Stimulated activated CD4-positive, alpha-beta T cell treated with anti-CD3 and anti-CD28 coated beads, TNF-alpha, amount 100 ng/mL, for 48 hours (primary cell): ENCODE results near the gene SLC47A1.
"Not testable (repeated sequence)": the region's sequence is repeated elsewhere in the genome, so short reads cannot be mapped to it uniquely, and the experiment has no call there.

Experiments used
- DNase-seq, 3 donors: peaks; one replicate each; pipeline ENCODE4 v3.0.0-alpha.2; 2020; ENCODE audit warnings: low read depth in 3 of 3

The SLC47A1 gene

DNA sequence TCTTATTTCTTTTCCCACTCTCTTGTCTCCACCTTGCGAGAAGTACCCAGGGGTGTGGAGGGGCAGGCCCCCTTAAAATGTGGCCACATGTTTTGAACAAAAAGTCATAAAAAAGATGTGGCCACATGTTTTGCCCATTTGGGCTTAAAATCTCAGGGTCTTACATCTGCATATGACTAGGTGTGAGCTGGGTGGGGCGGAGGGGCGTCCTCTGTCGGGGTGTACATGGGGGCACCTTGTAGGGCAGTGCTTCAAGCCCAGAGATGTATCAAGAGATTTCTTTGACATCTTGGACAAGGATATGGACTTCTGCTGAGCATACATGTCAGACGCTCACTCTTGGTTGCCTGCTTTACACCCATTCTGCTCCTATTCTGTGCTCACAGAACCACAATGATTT, 13.0 kb upstream of the SLC47A1 start:
- DNase-seq: no peak

DNA sequence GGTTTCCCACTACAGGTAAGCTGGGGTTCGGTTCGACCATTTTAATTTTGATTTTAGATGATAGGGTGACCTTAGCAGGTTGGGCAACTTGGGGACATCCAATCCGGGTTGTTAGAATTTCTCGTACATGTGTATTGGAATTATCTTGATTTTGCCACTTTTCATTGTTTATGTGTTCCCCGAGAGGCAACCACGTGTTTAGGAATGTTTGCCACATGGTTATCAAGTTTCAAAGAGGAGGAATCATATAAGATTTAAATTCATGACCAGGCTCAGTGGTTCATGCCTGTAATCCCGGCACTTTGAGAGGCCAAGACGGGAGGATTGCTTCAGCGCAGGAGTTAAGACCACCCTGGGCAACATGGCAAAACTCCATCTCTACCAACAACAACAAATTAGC, 10.0 kb upstream of the SLC47A1 start:
- DNase-seq: no peak

DNA sequence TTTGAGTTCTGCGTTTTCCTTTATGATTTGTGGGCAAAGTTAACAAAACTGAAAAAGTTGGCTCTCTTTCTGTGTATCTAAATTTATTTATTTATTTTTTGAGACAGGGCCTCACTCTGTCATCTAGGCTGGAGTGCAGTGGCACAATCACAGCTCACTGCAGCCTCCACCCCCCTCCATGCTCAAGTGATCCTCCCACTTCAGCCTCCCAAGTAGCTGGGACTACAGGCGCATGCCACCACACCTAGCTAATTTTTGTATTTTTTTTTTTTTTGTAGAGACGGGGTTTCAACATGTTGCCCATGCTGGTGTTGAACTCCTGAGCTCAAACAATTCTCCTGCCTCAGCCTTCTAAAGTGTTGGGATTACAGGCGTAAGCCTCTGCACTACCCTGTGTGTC, 6.7 kb upstream of the SLC47A1 start:
- not testable (repeated sequence) for DNase-seq

DNA sequence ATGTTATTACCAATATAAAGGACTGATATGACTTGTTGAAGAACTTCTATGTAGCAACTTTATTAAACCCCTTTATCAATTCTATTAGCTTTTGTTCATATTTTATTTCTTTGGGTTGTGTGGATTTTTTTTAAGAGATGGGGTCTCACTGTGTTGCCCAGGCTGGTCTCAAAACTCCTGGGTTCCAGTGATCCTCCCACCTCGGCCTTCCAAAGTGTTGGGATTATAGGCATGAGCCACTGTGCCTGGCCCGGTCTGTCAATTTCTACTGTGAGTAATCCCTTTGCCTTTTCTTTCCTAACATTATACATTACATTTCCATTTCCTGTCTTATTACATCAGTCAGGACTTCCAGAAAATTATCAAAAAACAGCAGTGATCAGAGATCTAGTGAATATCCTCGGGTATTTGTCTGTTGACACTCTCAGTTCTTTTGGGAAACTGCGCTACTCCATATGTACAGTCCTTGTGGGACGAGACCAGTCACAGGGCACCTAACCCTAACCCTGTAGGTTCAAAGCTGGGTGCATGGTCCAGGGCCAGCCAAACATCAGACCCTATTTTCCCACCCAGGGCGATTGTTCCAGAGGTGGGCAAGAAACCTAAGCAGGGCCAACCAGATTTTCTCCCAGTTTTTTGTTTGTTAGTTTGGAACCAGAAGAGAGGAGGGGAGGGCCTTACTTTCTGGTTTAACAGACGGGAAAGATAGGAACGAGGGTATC, 1.7 kb upstream of the SLC47A1 start:
- no peak for DNase-seq

DNA sequence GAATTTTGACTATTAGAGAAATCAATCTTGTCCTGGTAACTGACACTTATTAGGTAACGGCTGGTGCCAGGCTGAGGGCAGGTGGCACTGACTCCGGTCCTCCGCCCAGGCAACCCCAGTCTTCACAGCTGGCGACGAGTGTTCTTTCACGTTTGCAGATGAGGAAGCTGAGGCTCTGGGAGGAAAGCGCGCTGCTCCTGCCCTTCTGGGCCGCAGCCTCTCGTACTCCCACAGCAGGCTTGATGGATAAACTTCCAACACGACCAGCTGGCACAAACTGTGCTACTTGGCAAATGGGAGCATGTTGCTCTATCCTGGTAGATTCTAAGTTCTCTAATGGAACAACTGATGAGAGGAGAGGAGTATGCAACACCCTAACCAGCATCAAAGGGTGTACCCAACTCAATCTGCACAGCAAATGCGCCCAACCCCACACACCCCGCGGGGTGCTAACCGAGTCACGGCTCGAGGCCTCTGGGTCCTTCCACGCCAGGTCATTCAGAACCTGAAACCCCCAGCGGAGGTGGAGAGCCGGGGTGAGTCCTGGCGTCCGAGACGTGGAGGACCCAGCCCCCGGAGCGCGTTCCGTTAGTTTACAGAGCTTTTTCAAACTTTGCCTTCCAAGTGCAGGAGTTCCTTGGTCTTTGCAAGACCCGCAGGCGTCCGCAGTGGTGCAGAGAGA, 477 bp upstream of the SLC47A1 start:
- DNase-seq: no peak

DNA sequence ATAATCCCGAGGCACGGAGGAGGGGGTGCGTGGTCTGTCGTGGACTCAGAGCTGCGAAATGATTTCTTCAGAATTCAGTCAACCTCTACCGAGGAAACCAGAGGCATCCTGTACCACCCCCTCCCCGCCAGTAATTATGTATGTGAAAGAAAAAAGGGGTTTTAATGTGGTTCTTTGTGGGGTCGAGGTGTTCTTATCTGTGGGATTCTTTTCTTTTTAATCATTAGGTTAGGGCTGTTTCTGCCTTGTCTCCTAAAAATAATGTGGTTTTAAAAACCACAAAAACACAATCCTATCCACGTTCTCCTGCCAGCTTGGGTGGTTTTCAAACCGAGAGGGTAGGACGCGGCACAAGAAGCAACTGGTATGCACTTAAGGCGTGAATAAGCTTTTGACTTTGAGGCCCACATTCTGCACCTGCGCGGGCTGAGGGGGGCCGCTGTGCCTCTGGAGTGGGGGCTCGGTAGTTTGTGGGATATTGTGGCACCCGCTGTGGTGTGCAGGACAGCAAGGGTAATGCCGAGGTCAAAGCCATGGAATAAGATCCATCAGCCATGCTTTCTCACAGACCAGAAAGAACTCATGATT, 1.0 kb downstream of the SLC47A1 start:
- DNase-seq: no peak

DNA sequence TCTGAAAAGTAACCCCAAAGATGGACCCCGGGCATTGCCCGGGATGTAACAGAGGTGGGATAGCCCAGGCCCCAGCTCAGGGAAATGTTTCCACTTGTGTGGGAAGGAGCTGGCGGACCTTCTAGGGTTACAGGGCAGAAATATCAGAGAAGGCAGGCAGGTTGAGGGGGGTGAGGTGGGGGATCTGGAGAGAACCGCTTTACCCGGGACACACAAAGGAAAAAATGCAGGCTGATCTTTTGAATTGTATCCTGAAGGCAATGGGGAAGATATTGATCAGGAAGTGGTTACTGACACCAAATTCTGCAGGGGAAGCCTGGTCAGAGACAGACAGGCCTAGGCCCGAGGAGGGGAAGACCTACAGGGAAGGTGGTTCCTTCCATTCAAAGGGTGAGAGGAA, 3.5 kb downstream of the SLC47A1 start:
- no peak for DNase-seq

DNA sequence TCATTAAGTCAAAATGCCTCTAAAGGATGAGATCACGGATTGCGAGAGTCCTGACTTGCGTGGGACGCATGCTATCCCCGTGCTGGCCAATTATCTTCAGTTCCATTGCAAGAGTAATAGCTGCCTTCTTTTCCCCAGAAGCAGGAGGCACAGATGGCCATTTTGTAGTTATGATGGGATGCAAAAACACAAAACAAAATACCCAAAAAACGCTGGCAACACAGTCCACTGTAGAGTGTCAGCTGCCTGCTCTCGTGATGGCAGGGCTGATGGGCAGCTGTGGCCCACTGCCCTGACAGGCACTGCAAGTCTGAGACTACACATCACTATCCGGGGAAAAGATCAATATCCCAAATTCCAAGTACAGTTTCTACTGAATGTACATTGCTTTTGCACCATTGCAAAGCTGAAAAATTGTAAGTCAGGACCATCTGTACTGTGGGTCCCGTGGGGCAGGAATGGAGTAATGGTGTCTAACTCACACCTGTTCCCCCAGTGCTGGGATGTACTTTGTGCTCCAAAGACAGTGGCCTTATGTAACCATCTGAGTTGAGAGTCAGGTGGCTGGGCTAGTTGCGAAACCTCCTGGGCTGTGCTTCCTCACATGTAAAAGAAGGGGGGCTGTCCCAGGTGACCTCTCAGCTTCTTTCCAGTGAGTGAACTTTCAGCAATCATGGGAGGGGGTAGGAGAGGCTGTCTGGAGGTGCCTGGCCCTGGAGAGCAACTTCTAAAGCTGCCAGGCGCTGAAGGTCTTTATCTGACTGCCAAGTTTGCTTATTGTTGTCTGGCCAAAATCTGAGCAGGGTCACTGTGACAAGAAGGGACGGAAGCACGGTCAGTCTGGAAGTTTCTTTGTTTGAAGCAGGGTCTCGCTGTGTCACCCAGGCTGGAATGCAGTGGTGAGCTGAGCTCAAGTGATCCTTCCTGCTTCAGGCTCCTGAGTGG, 4.7 kb downstream of the SLC47A1 start:
- DNase-seq: no peak

DNA sequence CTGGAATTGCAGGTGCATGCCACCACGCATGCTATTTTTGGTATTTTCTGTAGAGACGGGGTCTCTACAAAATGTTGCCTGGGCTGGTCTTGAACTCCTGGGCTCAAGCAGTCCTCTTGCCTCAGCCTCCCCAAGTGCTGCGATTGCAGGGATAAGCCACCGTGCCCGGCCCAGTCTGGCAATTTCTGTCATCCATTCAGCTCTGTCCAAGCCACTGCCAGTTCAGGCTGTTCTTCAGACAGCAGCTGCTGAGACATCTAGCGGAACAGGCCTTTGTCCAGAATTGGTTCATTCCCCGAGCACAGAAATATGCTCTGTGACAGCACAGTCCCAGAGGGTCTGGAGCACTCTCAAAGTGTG, 5.4 kb downstream of the SLC47A1 start:
- DNase-seq: no peak

DNA sequence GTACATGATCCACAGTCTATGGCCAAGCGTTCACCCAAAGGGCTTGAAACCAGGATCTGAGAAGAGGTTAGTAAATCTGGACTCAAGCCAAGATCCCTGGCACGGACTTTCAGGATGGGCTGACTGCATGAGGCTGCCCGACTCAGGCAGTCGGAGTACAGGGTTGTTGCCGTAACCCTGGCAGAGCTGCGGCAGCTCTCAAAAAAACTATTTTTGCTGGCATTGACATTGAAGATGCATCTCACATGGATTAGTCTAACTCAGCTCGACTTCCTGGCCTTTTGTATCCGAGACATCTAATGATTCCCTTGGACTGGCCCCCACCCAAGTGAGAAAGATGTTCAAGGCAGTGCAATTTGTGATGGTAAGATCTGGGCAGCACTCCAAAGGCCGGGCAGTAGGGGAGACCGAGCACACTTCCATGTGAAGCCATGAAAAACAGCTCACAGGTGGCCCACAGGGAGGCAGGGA, 6.2 kb downstream of the SLC47A1 start:
- DNase-seq: no peak

DNA sequence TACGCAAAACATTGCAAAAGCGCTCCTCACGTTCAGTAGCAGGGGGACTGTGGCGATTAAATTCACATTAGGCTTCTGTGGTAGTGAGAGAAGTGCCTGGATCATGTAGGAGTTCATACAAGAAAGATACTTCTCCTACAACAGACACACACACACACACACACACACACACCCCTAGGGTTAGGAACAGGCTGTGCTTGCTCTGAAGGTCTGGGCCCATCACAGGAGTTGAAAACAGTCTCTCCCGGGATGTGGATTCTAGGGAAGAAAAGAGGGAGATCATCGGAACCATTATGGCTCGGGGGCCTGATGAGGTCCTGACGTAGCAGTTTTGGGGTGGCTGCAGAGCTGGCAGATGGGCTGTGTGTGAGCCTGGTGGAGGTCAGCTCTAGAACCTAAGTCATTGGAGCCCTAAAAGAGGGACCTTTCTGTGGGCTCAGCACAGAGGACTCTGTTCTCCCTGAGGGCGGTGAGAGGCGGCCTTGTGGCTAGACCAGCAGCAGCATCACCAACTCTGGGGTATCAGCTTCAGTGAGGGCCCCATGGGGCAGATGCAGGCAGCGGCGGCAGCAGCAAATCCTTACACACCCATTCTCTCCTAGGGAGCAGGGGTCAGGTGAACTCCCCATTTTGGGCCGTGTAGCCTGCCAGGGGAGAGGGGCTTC, 7.2 kb downstream of the SLC47A1 start:
- DNase-seq: no peak

DNA sequence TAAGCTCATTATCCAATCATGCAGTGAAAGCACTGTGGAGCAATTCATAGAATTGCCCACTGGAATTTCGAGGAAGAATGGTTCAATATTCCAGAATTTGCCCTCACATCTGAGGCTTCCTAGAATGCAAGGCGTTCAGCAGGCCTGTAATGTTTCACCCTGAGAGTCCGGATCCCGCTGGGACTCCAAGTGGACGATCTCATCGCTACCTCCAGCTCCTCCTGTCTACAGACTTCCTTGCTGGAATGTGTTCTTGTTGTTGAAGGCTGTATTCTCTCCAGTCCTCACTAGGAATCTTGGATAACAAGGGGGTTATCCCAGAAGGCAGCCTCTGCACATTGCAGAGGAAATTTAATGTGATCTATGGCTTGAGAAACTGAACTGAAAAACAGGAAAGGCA, 7.8 kb downstream of the SLC47A1 start:
- DNase-seq: no peak

DNA sequence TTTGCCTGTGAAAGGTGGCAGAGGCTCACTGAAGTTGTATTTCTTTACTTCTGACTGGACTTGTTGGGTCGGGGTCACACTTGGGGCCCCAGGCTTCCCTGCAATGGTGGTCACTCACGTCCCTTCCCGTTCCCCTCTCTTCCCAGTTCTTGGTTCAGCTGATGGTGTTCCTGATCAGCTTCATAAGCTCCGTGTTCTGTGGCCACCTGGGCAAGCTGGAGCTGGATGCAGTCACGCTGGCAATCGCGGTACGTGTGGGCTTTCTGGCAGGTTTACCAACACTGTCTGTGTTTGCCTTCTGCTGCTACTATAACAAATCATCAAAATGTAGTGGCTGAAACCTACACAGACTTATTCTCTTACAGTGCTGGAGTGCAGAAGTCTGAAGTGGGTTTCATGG, 8.6 kb downstream of the SLC47A1 start:
- DNase-seq: no peak

DNA sequence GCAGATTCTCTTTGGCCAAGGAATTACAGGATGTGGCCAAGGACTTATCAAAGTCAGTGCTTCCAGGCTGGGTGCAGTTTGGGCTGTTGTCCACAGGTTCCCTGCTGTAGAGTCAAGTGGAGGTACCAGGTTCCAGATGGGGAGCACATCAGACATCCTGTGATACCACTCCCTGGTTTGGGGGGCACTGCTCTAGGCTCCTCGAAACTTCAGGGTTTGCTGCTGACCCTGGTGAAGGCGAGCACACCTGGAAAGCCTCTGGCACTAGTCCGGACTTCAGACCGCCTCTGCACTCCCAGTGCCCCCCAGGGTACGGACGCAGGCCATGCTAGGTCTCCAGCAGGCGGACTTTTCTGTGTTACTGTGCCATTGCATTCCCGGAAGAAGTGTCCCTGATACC, 10.7 kb downstream of the SLC47A1 start:
- DNase-seq: no peak

DNA sequence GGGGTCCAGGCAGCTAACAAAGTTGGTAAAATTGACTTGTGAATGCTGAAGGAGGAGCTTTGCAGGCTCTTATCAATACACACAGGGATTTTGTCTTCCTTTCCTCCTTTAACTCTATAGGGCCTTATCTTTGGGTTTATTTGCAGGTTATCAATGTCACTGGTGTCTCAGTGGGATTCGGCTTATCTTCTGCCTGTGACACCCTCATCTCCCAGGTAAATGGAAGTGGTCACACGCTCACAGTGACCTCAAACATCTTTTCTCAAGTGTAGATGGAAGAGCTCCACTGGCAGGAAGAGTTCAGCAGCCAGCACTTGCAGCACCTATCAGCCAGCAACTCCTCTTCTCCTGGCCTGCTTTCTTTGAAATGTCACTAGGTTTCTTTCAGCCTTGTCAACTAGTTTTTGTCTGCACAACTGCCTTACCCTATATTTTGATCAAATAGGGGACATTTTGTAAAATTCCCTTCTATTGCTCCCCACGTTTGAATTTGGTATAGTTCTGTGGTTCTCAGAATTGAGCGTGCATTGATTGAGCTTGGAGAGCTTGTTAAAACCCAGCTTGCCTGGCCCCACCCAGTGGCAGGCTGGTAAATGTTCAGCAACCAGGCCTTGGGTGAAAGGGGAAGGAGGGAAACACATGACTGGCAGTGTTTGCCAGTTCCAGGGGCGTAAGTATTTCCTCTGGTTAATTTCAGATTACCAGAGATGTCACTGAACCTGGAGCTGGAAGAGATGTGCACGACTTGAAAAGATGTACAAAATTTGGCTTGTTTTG, 12.8 kb downstream of the SLC47A1 start:
- no peak for DNase-seq

DNA sequence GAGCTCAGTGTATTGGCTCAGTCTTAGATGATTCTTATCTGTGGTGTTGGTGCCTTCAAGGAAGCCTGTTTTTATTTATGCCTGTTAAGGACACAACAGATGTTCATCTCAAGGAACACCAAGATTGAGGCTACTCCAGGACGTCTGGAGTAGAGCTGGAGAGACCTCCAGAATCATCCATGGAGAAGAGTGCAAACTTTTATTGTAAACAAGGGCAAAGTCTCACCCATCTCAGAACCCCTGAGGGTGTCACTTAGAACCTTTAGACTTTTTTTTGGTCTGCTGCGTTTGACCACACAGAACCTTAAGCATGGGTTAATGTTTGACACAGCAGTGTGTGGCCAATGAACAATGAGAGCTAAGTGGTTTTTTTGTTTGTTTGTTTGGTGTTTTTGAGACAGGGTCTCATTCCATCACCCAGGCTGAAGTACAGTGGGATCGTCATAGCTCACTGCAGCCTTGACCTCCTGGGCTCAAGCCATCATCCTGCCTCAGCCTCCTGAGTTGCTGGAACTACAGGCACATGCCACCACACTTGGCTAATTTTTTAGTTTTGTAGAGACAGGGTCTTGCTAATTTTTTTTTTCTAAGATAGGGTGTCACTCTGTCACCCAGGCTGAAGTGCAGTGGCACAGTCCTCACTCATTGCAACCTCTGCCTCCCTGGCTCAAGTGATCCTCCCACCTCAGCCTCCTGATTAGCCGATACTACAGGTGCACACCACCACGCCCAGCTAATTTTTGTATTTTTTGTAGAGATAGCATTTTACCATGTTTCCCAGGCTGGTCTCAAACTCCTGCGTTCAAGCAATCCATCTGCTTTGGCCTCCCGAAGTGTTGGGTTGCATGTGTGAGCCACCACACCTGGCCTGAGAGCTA, 16.3 kb downstream of the SLC47A1 start:
- no peak for DNase-seq

DNA sequence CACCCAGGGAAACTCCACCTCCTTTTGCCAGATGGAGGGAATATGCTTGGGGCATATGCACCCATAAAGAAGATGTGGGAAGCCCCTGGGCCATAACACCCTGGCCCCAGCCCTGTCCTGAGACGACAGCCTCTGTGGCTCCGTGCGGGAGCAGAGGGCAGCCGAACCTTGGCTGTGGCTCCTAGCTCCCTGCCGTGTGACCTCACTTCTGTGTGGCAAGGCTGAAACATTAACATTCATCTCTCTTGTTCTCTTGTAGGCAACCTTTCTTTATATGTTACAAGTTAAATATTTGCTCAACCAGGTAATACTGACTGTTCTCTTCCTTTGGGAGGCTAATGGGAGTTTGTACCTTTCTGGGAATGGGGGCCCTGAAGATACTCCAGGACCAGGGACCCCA, 17.5 kb downstream of the SLC47A1 start:
- DNase-seq: no peak

DNA sequence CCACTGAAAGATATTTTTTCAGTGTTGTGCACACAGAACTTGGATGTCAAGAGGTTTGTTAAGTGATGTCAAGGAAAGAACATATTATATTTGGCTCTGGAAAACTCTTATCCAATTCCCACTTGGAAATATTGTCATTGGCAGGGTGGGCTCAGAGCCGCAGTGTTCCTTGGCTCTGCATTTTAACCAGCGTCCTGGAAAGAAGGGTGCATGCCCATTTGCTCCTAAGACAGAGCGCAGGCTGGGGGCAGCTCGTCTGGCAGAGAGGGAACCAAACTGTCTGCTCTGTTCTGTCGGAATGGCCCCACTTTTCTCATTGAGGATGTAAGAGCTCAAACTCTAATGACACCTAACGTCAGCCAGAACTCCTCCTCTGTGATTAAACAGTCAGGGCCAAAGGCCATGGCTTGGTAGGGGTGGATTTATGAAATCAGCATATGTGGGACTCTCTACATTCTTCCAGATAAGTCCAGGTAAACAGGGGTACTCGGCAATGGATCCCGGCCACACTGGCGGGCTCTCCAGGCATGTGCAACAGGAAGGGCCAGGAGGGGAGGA, 18.0 kb downstream of the SLC47A1 start:
- no peak for DNase-seq

DNA sequence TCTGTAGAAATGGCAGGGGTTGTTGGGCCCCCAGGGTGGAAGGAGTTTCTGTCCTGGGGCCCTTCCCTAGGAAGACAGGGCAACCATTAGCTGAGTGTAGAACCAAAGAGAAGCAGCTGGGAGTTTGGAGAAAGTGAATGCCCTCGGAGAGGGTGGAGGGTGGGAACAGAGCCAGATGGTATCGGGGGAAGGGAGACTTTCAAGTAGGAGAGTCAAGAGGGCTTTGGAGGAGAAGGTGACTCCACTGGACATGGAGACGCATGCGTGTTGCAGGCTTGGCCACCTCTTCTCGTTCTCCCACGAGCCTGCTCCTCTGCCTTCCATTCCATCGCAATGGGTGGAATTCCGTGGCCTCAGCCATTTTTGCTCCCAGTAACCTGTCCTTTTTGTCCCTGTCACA, 19.4 kb downstream of the SLC47A1 start:
- DNase-seq: no peak

DNA sequence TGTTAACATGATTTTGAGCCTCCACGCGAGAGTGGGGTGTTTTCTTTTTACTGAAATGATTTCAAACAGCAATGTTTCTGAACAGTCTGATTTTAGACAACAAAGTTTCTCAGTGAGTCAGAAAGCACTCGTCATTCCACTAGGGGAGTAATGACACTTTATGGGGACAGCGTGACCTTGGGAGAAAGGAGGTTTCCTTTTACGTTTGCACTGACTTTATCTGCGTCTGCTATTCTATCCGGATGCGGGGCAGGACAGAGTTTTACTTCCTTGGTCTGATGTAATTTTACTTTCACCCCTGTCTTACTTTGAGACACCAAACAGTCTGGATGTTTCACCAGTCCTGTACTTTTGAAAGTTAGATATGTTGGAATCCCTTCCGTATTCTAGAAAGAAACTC, 20.7 kb downstream of the SLC47A1 start:
- no peak for DNase-seq
